ENCODE measurements around the gene B3GALNT1.
"Not testable (repeated sequence)": the region's sequence is repeated elsewhere in the genome, so short reads cannot be mapped to it uniquely, and the experiment has no call there.

Gene B3GALNT1

DNA sequence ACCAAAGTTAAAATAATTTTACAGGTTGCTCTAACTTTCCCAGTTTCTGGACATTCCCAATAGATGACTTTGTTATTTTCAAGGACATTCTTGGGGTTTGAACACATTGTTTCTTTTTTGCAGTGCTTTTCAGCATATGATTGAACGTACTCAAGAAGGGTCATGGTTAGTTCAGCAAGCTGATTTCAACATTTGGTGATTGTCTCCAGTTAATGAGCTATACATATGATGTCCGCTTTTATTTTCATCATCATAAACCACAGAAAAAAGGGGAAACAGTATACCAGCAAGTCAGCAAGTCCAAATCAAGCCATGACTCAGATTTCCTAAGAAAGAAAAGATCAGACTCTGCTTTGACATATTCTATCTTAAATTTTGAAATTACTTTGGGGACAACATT lies 69.4 kb downstream of the B3GALNT1 start:
- Histone ChIP-seq H3K4me3 (ENCODE audit: low read depth, low read length) (no peak overlapping the region), H3K27me3 (ENCODE audit: control insufficient read depth, insufficient read depth, low read length) (no peaks in the 10 kb centered on the region), H3K27ac (no peak overlapping the region), H3K4me1 (no peaks in the 10 kb centered on the region), H3K4me2 (ENCODE audit: low read length) (no peak overlapping the region), H3K9ac (no peak overlapping the region), H3K36me3 (ENCODE audit: control insufficient read depth, insufficient read depth, low read length) (no peaks in the 10 kb centered on the region), H3K79me2 (no peaks in the 10 kb centered on the region), H2AFZ (no peak overlapping the region), H3K9me3 (ENCODE audit: control insufficient read depth, low read length) (no peaks in the 10 kb centered on the region)
- no peak for TF ChIP-seq CTCF (IDR thresholded peaks at IDR 0.05)

- H2AFZ ChIP-seq; H3K79me2 ChIP-seq; H3K27ac ChIP-seq; H3K9me3 ChIP-seq (ENCODE audit: control insufficient read depth, low read length); H3K4me2 ChIP-seq (ENCODE audit: low read length); H3K4me1 ChIP-seq; H3K4me3 ChIP-seq (ENCODE audit: low read depth, low read length); H3K36me3 ChIP-seq (ENCODE audit: control insufficient read depth, insufficient read depth, low read length); H3K27me3 ChIP-seq (ENCODE audit: control insufficient read depth, insufficient read depth, low read length); H3K9ac ChIP-seq: not testable (repeated sequence)
Measured at GRCh38 chr3:161034913-161035550, 70.1 kb downstream of the B3GALNT1 start.
